ENCODE measurements around the gene CCDC7.

DNA sequence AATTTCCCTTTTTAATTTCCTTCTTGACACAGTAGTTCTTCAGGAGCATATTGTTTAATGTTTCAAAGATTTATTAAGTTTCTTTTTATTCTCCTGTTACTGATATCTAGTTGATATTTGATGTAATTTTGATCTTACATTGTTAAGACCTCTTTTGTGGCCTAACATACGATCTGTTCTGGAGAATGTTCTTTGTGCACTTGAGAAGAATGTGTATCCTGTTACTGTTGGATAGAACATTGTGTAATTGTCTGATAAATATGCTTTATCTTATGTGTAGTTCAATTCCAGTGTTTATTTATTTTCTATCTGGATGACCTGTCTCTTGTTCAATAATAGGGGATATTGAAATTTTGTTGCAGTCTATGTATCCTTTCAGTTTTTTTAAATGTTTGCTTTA is 405.4 kb downstream of the CCDC7 start:
- TF ChIP-seq CTCF (IDR thresholded peaks at IDR 0.05) (no peak), POLR2A (IDR thresholded peaks at IDR 0.05) (no peak)

Measured in Peyer's patch (tissue), 4 donors.